Measurements from ENCODE around the gene MRGPRX4.

MRGPRX4 gene

DNA sequence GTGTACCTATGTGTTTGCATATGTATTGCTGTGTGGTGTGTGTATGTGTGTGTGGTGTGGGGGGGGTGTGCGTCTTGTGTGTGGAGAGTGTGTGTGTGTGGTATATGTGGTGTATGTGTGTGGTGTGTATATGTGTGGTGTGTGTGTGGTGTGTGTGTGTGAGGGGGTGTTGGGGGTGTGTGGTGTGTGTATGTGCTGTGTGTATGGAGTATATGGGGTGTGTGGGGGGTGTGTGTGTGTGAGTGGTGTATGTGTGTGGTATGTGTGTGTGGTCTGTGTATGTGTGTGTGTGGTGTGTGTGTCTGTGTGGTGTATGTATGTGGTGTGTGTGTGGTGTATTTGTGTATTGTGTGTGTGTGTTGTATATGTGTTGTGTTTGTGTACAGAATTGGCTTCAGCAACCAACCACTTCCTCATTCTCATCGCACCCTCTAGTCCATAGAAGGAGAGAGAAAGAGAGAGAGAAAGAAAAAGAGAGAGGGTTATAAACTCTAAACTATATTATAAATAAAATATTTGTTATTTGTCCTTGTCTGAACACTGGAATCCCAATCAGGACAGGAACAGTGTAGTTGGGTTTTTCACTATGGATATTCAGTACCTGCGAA is 50.3 kb downstream of the MRGPRX4 start:
- no peaks in the 10 kb centered on the region for H3K9me2 ChIP-seq (replicated peaks; ENCODE audit: control insufficient read depth, low read length)
- no peak overlapping the region for H3K27ac ChIP-seq (ENCODE audit: low read depth, low read length)
- H3K79me2 ChIP-seq (ENCODE audit: control insufficient read depth, low read length) = no peaks in the 10 kb centered on the region
- no peak overlapping the region for H3K4me3 ChIP-seq (ENCODE audit: low read length)
- no peaks in the 10 kb centered on the region for H3K36me3 ChIP-seq (ENCODE audit: control insufficient read depth, low read length)
- TF ChIP-seq CTCF (IDR thresholded peaks at IDR 0.05; ENCODE audit: low read depth, low read length, poor library complexity, severe bottlenecking) = no peak
- TF ChIP-seq EZH2phosphoT487 (IDR thresholded peaks at IDR 0.05; ENCODE audit: borderline replicate concordance, low read length) = no peak
- peaks cover 5% of the 10 kb centered on the region; the same call in 1 of the 2 replicates for H3K9me3 ChIP-seq (ENCODE audit: control insufficient read depth, insufficient read depth, low read length)
- H4K20me1 ChIP-seq (ENCODE audit: control insufficient read depth, insufficient read depth, low read depth, low read length) = no peaks in the 10 kb centered on the region
- H3K27me3 ChIP-seq (ENCODE audit: control insufficient read depth, low read length) = no peaks in the 10 kb centered on the region
- H3K4me2 ChIP-seq (ENCODE audit: low read length) = no peak overlapping the region
- no peaks in the 10 kb centered on the region for H3F3A ChIP-seq (ENCODE audit: control insufficient read depth, insufficient read depth)
- no peaks in the 10 kb centered on the region for H3K4me1 ChIP-seq (ENCODE audit: control insufficient read depth, low read length)

All from DOHH2 (cell line).